HEK293 (cell line): Measurements from ENCODE around the gene ARHGEF12.

Experiments
- BCL6B ChIP-seq: fragments of 450-650 bp; formaldehyde crosslinking; IDR thresholded peaks from 2 replicates; pipeline ENCODE4 v1.5.1; 2017; ENCODE audit warnings: missing biosample characterization, missing genetic modification characterization
- CTCF ChIP-seq: fragments of 450-650 bp; formaldehyde crosslinking; IDR thresholded peaks from 2 replicates; pipeline ENCODE4 v1.5.1; 2016; ENCODE audit warnings: missing biosample characterization, missing genetic modification characterization
- REST ChIP-seq: fragments of 450-650 bp; formaldehyde crosslinking; IDR thresholded peaks from 2 replicates; pipeline ENCODE4 v1.5.1; 2016; ENCODE audit warnings: missing biosample characterization, missing genetic modification characterization
- ZNF24 ChIP-seq: fragments of 450-650 bp; formaldehyde crosslinking; IDR thresholded peaks from 2 replicates; pipeline ENCODE4 v1.5.1; 2016; ENCODE audit warnings: missing biosample characterization, missing genetic modification characterization
- ZNF274 ChIP-seq, 2 experiments: fragments of 200-500 bp in 1 of 2; fragments of 450-650 bp in 1 of 2; sonication (Bioruptor generic) in 1 of 2; formaldehyde crosslinking in 1 of 2; IDR thresholded peaks; 2 replicates each; pipeline versions ENCODE4 v1.5.1 to v1.6.1; 2014 to 2016; ENCODE audit warnings: borderline replicate concordance in 1 of 2, inconsistent platforms in 1 of 2, low read length in 1 of 2, missing biosample characterization in 1 of 2, missing genetic modification characterization in 1 of 2
- ZNF350 ChIP-seq: fragments of 450-650 bp; formaldehyde crosslinking; IDR thresholded peaks from 2 replicates; pipeline ENCODE4 v1.5.0; 2017; ENCODE audit warnings: missing biosample characterization, mild to moderate bottlenecking, missing genetic modification characterization
- ZNF391 ChIP-seq: fragments of 450-650 bp; formaldehyde crosslinking; IDR thresholded peaks from 2 replicates; pipeline ENCODE4 v1.5.1; 2016; ENCODE audit warnings: low read depth, missing biosample characterization, missing genetic modification characterization, borderline replicate concordance
- ZNF777 ChIP-seq: fragments of 450-650 bp; formaldehyde crosslinking; IDR thresholded peaks from 2 replicates; pipeline ENCODE4 v1.5.1; 2017; ENCODE audit warnings: missing biosample characterization, missing genetic modification characterization, borderline replicate concordance
- TF ChIP-seq, protein P1 (sequence below): fragments of 450-650 bp; formaldehyde crosslinking; IDR thresholded peaks from 2 replicates; pipeline ENCODE4 v1.5.1; 2016; ENCODE audit warnings: missing biosample characterization, missing genetic modification characterization

DNA sequence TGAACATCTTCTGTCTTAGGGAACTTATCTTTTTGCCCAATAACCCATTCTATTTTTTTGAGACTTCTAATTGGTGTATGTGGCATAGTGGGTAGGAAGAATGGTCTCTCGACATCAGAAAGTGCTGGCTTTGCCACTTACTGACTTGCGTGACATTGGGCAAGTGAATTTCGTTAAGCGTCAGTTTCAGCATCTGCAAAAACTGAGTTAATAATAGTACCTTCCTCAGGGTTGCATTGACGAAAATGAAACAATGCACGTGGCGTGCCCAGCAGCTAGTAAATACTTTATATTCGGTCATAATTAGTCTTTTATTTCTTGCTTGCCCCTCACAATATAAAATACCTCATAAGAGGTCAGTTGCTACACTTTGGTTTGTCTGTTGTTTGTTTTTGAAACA lies 162.9 kb downstream of the ARHGEF12 start:
- TF ChIP-seq BCL6B (tag by site-specific recombination), result no peak
- TF ChIP-seq REST (tag by site-specific recombination), result no peak
- TF ChIP-seq ZNF777 (tag by site-specific recombination), result no peak
- no peak for TF ChIP-seq ZNF350 (tag by site-specific recombination)
- no peak for TF ChIP-seq ZNF24 (tag by site-specific recombination)
- TF ChIP-seq CTCF (tag by site-specific recombination), result no peak
- TF ChIP-seq ZNF274 (IDR thresholded peaks at IDR 0.05; ENCODE audit: low read length), result no peak
- no peak for TF ChIP-seq ZNF274 (tag by site-specific recombination; IDR thresholded peaks at IDR 0.05; ENCODE audit: borderline replicate concordance)
- TF ChIP-seq ZNF391 (tag by site-specific recombination), result no peak
- TF ChIP-seq, protein P1, sequence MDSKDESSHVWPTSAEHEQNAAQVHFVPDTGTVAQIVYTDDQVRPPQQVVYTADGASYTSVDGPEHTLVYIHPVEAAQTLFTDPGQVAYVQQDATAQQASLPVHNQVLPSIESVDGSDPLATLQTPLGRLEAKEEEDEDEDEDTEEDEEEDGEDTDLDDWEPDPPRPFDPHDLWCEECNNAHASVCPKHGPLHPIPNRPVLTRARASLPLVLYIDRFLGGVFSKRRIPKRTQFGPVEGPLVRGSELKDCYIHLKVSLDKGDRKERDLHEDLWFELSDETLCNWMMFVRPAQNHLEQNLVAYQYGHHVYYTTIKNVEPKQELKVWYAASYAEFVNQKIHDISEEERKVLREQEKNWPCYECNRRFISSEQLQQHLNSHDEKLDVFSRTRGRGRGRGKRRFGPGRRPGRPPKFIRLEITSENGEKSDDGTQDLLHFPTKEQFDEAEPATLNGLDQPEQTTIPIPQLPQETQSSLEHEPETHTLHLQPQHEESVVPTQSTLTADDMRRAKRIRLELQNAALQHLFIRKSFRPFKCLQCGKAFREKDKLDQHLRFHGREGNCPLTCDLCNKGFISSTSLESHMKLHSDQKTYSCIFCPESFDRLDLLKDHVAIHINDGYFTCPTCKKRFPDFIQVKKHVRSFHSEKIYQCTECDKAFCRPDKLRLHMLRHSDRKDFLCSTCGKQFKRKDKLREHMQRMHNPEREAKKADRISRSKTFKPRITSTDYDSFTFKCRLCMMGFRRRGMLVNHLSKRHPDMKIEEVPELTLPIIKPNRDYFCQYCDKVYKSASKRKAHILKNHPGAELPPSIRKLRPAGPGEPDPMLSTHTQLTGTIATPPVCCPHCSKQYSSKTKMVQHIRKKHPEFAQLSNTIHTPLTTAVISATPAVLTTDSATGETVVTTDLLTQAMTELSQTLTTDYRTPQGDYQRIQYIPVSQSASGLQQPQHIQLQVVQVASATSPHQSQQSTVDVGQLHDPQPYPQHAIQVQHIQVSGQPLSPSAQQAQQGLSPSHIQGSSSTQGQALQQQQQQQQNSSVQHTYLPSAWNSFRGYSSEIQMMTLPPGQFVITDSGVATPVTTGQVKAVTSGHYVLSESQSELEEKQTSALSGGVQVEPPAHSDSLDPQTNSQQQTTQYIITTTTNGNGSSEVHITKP, result no peak
